HEK293T (cell line): ENCODE results near the gene LYZL6.

Experiments
- CTCF ChIA-PET: fragments of 350-600 bp; formaldehyde crosslinking; extraction: SDS; loops from one replicate; lab custom pipeline; 2021; ENCODE audit warnings: antibody characterized with exemption, inconsistent platforms; lab: Yijun Ruan, JAX
- POLR2A ChIA-PET: fragments of 350-600 bp; formaldehyde crosslinking; extraction: SDS; loops from one replicate; lab custom pipeline; 2020; ENCODE audit warnings: antibody characterized with exemption, inconsistent platforms; lab: Yijun Ruan, JAX
- DNase-seq: peaks from one replicate; pipeline ENCODE4 v3.0.0; 2012; ENCODE audit warnings: mixed read lengths; ENCODE audit errors: extremely low spot score
- ELF4 ChIP-seq: fragments of 450-650 bp; IDR thresholded peaks from 2 replicates; pipeline ENCODE4 v1.6.1; 2017; ENCODE audit warnings: antibody characterized with exemption
- SP1 ChIP-seq: fragments of 450-650 bp; IDR thresholded peaks from 2 replicates; pipeline ENCODE4 v1.6.1; 2017
- ZNF384 ChIP-seq: fragments of 450-650 bp; IDR thresholded peaks from 2 replicates; pipeline ENCODE4 v1.6.1; 2016

The LYZL6 gene

GRCh38 chr17:35889818-35890773, 53.4 kb downstream of the LYZL6 start:
- DNase-seq = no peak
- TF ChIP-seq ELF4 (no peak), ZNF384 (peak; percentile 57; the same call in 1 of the 2 replicates)
- CTCF ChIA-PET = interaction anchor here (1.6 kb wide), 1 partner anchor 126 kb away, joined by 3 read pairs; no protein-coding TSS in a partner anchor
- POLR2A ChIA-PET = interaction anchor here (0.8 to 1.4 kb wide), 2 partner anchors 9 to 41 kb away, joined by 3 to 4 read pairs; partner anchors contain the start of gene RDM1

DNA sequence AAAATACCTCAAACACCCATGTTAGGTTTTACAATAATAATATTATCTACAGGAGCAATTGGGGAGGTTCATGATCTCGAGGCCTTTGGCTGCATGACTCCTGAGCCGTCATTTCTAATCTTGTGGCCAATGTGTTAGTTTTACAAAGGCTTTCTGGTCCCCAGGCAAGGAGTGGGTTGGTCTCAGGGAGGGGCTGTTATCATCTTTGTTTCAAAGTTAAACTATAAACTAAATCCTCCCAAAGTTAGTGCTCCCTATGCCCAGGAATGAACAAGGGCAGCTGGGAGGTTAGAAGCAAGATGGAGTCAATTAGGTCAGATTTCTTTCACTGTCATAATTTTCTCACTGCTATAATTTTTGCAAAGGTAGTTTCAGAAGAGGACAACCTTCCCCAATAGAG, 54.3 kb downstream of the LYZL6 start:
- POLR2A ChIA-PET = interaction anchor here (1.4 kb wide), 1 partner anchor 41 kb away, joined by 4 read pairs; the partner anchor contains the start of gene RDM1
- no peak for TF ChIP-seq SP1
- DNase-seq = no peak
- CTCF ChIA-PET = no interaction called here
